ENCODE measurements around the gene TMEM213. TPM values are rescaled to one million over a fixed set of nuclear protein-coding genes. Genes with fewer than 3 reads are reported as not detected.

Gene TMEM213
- total RNA-seq, 6 donors from 2014 or later, result 0.49 to 6.1 (median 3.6) TPM; not detected in 2

DNA sequence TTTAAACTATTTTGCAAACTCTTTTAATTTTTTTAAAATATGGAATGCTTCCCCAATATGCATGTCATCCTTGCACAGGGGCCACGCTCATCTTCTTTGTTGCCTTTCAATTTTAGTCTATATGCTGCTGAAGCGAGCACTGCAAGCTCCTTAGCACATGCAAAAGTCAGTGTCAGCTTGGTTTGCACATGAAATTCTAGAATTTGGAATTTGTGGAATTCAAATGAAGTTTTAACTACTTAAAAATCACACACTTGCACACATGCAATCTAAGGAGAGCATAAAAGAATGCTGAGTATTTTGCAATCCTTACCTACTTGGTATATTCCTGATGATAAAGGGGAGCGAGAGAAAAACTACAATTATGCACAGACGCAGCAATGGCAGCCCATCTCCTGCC is 78.5 kb downstream of the TMEM213 start:
- DNase-seq, result no peak
- 69 to 93% methylated on average over 4 of the region's 4 CpGs for WGBS, 2 donors
- H3K4me3 ChIP-seq, result no peak overlapping the region

DNA sequence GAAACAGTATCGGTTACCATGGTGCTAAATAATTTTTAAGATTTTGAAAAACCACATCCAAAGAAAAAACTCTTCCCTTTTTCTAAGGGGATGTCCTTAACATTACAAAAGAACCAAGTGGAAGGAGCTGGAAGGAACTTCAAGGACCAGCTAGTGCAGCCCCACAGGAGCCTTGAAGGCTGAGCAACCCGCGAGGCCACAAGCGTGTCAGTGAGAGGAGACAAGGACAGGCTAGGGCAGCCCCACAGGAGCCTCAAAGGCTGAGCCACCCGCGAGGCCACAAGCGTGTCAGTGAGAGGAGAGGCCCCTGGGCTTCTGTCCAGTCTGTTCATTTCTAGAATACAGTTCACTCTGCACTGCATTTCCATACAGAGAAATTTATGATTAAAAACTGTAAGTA is 80.3 kb downstream of the TMEM213 start:
- Histone ChIP-seq H3K27ac (no peak overlapping the region), H3K36me3 (peaks cover 0 to 22% (median 2%) of the 10 kb centered on the region in 4 donors), H3K4me1 (no peaks in the 10 kb centered on the region), H3K27me3 (no peaks in the 10 kb centered on the region), H3K9me3 (no peaks in the 10 kb centered on the region), H3K4me3 (no peak overlapping the region)
- TF ChIP-seq, protein P1, sequence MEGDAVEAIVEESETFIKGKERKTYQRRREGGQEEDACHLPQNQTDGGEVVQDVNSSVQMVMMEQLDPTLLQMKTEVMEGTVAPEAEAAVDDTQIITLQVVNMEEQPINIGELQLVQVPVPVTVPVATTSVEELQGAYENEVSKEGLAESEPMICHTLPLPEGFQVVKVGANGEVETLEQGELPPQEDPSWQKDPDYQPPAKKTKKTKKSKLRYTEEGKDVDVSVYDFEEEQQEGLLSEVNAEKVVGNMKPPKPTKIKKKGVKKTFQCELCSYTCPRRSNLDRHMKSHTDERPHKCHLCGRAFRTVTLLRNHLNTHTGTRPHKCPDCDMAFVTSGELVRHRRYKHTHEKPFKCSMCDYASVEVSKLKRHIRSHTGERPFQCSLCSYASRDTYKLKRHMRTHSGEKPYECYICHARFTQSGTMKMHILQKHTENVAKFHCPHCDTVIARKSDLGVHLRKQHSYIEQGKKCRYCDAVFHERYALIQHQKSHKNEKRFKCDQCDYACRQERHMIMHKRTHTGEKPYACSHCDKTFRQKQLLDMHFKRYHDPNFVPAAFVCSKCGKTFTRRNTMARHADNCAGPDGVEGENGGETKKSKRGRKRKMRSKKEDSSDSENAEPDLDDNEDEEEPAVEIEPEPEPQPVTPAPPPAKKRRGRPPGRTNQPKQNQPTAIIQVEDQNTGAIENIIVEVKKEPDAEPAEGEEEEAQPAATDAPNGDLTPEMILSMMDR (IDR thresholded peaks at IDR 0.05), result no peak
- TF ChIP-seq EP300 (IDR thresholded peaks at IDR 0.05) (no peak), POLR2AphosphoS5 (IDR thresholded peaks at IDR 0.05) (no peak), POLR2A (IDR thresholded peaks at IDR 0.05) (no peak)
- 91 to 95% methylated on average over 7 of the region's 7 CpGs for WGBS, 2 donors
- no peak for ATAC-seq (ENCODE audit: low FRiP score in 2 of 2)
- DNase-seq, result peak in 1 of 2 donors; percentile 31

More for the DNA sequence above, 78.5 kb downstream of the TMEM213 start:
- TF ChIP-seq EP300 (IDR thresholded peaks at IDR 0.05) (no peak), POLR2A (IDR thresholded peaks at IDR 0.05) (no peak), POLR2AphosphoS5 (IDR thresholded peaks at IDR 0.05) (no peak)
- TF ChIP-seq, protein P1 (IDR thresholded peaks at IDR 0.05), result no peak
- Histone ChIP-seq H3K9me3 (no peaks in the 10 kb centered on the region), H3K27me3 (no peaks in the 10 kb centered on the region), H3K27ac (no peak overlapping the region), H3K4me1 (no peaks in the 10 kb centered on the region), H3K36me3 (peaks cover 0 to 22% (median 2%) of the 10 kb centered on the region in 4 donors)
- no peak for ATAC-seq (ENCODE audit: low FRiP score in 2 of 2)

DNA sequence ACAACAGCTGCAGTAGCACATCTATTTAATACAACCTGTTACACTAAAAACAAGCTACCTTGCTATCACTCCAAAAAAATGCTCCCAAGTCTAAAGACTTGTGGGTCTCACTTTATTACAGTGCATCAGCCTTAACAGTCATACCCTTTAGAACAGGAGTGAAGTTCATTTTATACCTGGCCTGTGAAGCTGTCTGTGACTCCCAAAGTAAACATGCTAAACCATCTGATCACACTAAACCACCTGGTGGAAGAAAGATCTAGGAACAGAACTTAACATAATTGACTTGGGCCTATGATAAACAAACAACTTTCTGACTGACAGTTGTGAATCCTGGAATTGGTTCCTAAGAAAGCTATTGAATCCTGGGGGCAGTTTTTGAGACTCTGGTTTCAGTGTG is 81.1 kb downstream of the TMEM213 start:
- no peak overlapping the region for H3K4me3 ChIP-seq
- ATAC-seq (ENCODE audit: low FRiP score in 2 of 2) (no peak), DNase-seq (no peak)
- peaks cover 0 to 22% (median 2%) of the 10 kb centered on the region in 4 donors for H3K36me3 ChIP-seq
- no peak for TF ChIP-seq POLR2AphosphoS5 (IDR thresholded peaks at IDR 0.05)
- no peak for TF ChIP-seq POLR2A (IDR thresholded peaks at IDR 0.05)
- TF ChIP-seq, protein P1 (IDR thresholded peaks at IDR 0.05), result no peak
- TF ChIP-seq EP300 (IDR thresholded peaks at IDR 0.05), result no peak
- no peaks in the 10 kb centered on the region for H3K27me3 ChIP-seq
- H3K9me3 ChIP-seq, result no peaks in the 10 kb centered on the region
- H3K27ac ChIP-seq, result no peak overlapping the region
- H3K4me1 ChIP-seq, result no peaks in the 10 kb centered on the region

DNA sequence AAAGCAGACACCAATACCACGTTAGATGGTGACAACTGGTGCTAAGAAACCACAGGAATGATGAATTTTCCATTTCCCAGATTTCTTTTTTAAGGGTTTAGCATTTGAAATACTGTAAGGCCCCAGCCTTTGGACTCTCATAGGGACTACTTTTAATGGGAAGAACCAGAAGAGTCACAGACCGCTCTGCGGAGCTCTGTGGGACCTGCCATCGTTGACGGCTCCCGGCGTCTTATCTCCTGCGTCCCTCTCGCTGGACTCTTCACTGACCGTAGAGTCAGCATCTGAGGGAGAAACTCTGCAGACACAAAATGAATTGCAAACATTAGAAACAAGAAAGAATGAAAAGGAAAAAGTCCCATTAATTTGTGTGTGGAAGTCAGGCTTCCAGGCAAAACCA is 81.6 kb downstream of the TMEM213 start:
- Histone ChIP-seq H3K9me3 (no peaks in the 10 kb centered on the region), H3K27me3 (no peaks in the 10 kb centered on the region), H3K4me1 (no peaks in the 10 kb centered on the region), H3K27ac (no peak overlapping the region), H3K36me3 (peaks cover 0 to 22% (median 2%) of the 10 kb centered on the region in 4 donors), H3K4me3 (no peak overlapping the region)
- DNase-seq, result peak in 1 of 2 donors; percentile 49
- WGBS, 2 donors, result 90 to 92% methylated on average over 10 of the region's 10 CpGs
- TF ChIP-seq POLR2AphosphoS5 (IDR thresholded peaks at IDR 0.05) (no peak), EP300 (IDR thresholded peaks at IDR 0.05) (no peak)
- TF ChIP-seq, protein P1 (IDR thresholded peaks at IDR 0.05), result no peak
- ATAC-seq (ENCODE audit: low FRiP score in 2 of 2), result no peak

DNA sequence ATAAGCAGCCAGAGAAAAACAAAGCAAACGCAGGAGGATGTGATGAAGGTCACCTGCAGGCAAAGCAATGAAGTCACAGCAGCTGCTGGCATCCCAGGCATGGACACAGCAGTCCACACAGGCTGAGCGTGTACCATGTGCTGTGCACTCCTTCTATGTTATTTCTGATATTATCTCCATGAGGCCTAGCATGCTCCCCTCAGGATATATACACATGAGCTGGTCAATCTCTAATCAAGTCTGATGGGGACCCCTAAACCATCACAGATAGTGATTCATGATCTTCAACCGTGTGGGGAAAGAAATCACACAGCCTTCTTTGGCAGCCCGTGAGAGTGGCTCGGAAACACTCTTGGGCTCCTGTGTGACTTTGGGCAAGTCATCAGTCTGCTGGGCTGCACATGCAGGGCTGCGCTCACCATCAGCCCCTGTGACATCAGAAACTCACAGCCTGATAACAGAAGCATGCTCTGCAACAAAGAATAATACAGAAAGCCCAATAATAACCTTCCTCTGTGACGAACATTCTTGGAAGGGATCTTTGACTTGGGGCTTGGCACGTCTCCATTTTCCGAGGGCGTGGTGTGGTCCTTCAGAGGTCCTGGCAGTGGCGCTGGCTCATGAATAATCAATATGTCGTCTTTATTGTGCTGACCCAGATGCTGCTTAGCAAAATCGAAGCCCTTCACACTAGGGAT is 83.2 kb downstream of the TMEM213 start:
- peak in 1 of 2 donors; percentile 77 for ATAC-seq (ENCODE audit: low FRiP score in 2 of 2)
- WGBS, 2 donors, result 77 to 93% methylated on average over 12 to 13 of the region's 13 CpGs
- H3K27me3 ChIP-seq, result no peaks in the 10 kb centered on the region

More for the DNA sequence above, 83.2 kb downstream of the TMEM213 start:
- no peaks in the 10 kb centered on the region for H3K4me1 ChIP-seq
- H3K27ac ChIP-seq, result no peak overlapping the region
- H3K4me3 ChIP-seq, result no peak overlapping the region
- TF ChIP-seq POLR2A (IDR thresholded peaks at IDR 0.05) (no peak), EP300 (IDR thresholded peaks at IDR 0.05) (no peak), POLR2AphosphoS5 (IDR thresholded peaks at IDR 0.05) (no peak)
- TF ChIP-seq, protein P1 (IDR thresholded peaks at IDR 0.05), result no peak
- H3K9me3 ChIP-seq, result no peaks in the 10 kb centered on the region
- peaks cover 0 to 22% (median 2%) of the 10 kb centered on the region in 4 donors for H3K36me3 ChIP-seq
- DNase-seq, result no peak

Measured in upper lobe of left lung (tissue), 6 donors.